ENCODE results near the gene CCRL2. TPM values are rescaled to one million over a fixed set of nuclear protein-coding genes. Genes with fewer than 3 reads are reported as not detected.

Gene CCRL2
- total RNA-seq, 1 donor from 2014 or later = 1.1 TPM

Other genes starting within 250 kb of the CCRL2 start
- 1.7 TPM for gene CCR1, start 198.9 kb upstream of the CCRL2 start, total RNA-seq
- gene CCR3, start 164.8 kb upstream of the CCRL2 start, total RNA-seq = not detected
- gene CCR2, start 53.1 kb upstream of the CCRL2 start, total RNA-seq = 0.31 TPM
- 0.16 TPM for gene CCR5, start 36.3 kb upstream of the CCRL2 start, total RNA-seq
- gene LTF, start 57.6 kb downstream of the CCRL2 start, total RNA-seq = 3.6 TPM
- gene RTP3, start 90.7 kb downstream of the CCRL2 start, total RNA-seq = not detected
- gene LRRC2, start 159.0 kb downstream of the CCRL2 start, total RNA-seq = 7.8 TPM
- gene FAM240A, start 205.3 kb downstream of the CCRL2 start, total RNA-seq = not detected

Data from occipital lobe (tissue), 1 donor.